Measurements from ENCODE around the gene JUNB. TPM values are rescaled to one million over a fixed set of nuclear protein-coding genes. Genes with fewer than 3 reads are reported as not detected.

Gene JUNB
- total and polyA plus RNA-seq, 2 of the 13 experiments (the other 11 are each of a cell fraction or from before 2014, with no cell fraction given) = 7.7 to 8.2 TPM

DNA sequence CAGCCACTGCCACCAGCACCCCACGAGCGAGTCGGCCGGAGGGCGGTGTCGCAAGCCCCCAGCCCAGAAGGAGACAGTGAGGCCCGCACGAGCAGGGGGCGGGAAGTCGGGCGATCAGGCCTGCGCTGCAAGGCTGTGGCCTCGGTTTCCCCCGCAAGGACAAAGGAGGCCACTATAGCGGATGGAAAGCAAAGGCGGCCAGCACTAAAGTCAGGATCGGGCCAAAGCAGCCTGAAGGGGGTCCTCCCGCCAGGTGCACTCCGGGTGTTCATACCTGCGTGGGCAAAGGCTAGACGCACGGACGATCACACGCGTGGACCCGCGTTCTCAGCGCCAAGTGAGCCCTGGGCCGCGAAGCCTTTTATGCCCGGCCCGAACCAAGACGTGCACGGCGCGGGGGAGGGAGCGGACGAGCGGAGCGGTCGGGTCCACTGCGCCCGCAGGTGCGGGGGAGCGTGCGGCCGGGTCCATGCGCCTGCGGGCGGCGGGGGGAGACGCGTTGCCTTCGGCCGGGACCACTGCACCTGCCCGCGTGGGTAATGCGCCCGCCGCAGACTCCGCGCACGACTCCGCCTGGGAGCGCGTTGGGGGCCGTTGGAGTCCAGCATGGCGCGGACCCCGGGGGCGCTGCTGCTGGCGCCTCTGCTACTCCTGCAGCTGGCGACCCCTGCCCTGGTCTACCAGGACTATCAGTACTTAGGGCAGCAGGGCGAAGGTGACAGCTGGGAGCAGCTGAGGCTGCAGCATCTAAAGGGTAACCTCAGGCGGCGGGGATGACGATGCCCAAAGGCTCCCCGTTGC lies 10.4 kb downstream of the JUNB start, which contains the start of the genes PRDX2 and THSD8 (continued):
- TF ChIP-seq, protein P1, sequence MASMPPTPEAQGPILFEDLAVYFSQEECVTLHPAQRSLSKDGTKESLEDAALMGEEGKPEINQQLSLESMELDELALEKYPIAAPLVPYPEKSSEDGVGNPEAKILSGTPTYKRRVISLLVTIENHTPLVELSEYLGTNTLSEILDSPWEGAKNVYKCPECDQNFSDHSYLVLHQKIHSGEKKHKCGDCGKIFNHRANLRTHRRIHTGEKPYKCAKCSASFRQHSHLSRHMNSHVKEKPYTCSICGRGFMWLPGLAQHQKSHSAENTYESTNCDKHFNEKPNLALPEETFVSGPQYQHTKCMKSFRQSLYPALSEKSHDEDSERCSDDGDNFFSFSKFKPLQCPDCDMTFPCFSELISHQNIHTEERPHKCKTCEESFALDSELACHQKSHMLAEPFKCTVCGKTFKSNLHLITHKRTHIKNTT (CRISPR knock-in tag; IDR thresholded peaks at IDR 0.05) = peak; percentile 85; the same call in 1 of the 2 replicates
- TF ChIP-seq SIX4 (CRISPR knock-in tag; IDR thresholded peaks at IDR 0.05) (peak; percentile 41; the same call in 1 of the 2 replicates), ZNF607 (CRISPR knock-in tag; IDR thresholded peaks at IDR 0.05; ENCODE audit: borderline replicate concordance) (peak; percentile 97; the same call in 1 of the 2 replicates), ZNF207 (IDR thresholded peaks at IDR 0.05; ENCODE audit: borderline replicate concordance) (no peak), FOSL1 (CRISPR knock-in tag; IDR thresholded peaks at IDR 0.05; ENCODE audit: borderline replicate concordance) (no peak), MAFG (CRISPR knock-in tag; IDR thresholded peaks at IDR 0.05) (0 out of 2 replicates have a peak, but pooled peaks have one; percentile 54), CC2D1A (CRISPR knock-in tag; IDR thresholded peaks at IDR 0.05) (peak; percentile 61; the same call in 1 of the 2 replicates), RXRA (CRISPR knock-in tag; IDR thresholded peaks at IDR 0.05) (peak; percentile 55), ZNF598 (CRISPR knock-in tag; IDR thresholded peaks at IDR 0.05; ENCODE audit: borderline replicate concordance) (peak; percentile 72; the same call in 1 of the 2 replicates), ZBTB7A (CRISPR knock-in tag; IDR thresholded peaks at IDR 0.05) (peak; percentile 35), RFXANK (CRISPR knock-in tag; IDR thresholded peaks at IDR 0.05) (peak; percentile 75; the same call in 1 of the 2 replicates), BCL6 (CRISPR knock-in tag; IDR thresholded peaks at IDR 0.05) (peak; percentile 31), ZBTB38 (CRISPR knock-in tag; IDR thresholded peaks at IDR 0.05) (peak; percentile 69), MED1 (CRISPR knock-in tag; IDR thresholded peaks at IDR 0.05) (peak; percentile 73), RFX1 (IDR thresholded peaks at IDR 0.05) (no peak), ZFP82 (CRISPR knock-in tag; IDR thresholded peaks at IDR 0.05; ENCODE audit: borderline replicate concordance) (peak; percentile 95), ZZZ3 (CRISPR knock-in tag; IDR thresholded peaks at IDR 0.05; ENCODE audit: borderline replicate concordance) (no peak), ZNF781 (CRISPR knock-in tag; IDR thresholded peaks at IDR 0.05; ENCODE audit: borderline replicate concordance, not compliant biosample characterization) (peak; percentile 70), CENPX (CRISPR knock-in tag; IDR thresholded peaks at IDR 0.05) (no peak)
- TF ChIP-seq, protein P2, sequence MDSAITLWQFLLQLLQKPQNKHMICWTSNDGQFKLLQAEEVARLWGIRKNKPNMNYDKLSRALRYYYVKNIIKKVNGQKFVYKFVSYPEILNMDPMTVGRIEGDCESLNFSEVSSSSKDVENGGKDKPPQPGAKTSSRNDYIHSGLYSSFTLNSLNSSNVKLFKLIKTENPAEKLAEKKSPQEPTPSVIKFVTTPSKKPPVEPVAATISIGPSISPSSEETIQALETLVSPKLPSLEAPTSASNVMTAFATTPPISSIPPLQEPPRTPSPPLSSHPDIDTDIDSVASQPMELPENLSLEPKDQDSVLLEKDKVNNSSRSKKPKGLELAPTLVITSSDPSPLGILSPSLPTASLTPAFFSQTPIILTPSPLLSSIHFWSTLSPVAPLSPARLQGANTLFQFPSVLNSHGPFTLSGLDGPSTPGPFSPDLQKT (CRISPR knock-in tag; IDR thresholded peaks at IDR 0.05; ENCODE audit: borderline replicate concordance) = peak; percentile 83; the same call in 1 of the 2 replicates
- TF ChIP-seq, protein P3, sequence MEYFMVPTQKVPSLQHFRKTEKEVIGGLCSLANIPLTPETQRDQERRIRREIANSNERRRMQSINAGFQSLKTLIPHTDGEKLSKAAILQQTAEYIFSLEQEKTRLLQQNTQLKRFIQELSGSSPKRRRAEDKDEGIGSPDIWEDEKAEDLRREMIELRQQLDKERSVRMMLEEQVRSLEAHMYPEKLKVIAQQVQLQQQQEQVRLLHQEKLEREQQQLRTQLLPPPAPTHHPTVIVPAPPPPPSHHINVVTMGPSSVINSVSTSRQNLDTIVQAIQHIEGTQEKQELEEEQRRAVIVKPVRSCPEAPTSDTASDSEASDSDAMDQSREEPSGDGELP (IDR thresholded peaks at IDR 0.05; ENCODE audit: borderline replicate concordance, low read depth) = peak; percentile 85
- TF ChIP-seq, protein P4, sequence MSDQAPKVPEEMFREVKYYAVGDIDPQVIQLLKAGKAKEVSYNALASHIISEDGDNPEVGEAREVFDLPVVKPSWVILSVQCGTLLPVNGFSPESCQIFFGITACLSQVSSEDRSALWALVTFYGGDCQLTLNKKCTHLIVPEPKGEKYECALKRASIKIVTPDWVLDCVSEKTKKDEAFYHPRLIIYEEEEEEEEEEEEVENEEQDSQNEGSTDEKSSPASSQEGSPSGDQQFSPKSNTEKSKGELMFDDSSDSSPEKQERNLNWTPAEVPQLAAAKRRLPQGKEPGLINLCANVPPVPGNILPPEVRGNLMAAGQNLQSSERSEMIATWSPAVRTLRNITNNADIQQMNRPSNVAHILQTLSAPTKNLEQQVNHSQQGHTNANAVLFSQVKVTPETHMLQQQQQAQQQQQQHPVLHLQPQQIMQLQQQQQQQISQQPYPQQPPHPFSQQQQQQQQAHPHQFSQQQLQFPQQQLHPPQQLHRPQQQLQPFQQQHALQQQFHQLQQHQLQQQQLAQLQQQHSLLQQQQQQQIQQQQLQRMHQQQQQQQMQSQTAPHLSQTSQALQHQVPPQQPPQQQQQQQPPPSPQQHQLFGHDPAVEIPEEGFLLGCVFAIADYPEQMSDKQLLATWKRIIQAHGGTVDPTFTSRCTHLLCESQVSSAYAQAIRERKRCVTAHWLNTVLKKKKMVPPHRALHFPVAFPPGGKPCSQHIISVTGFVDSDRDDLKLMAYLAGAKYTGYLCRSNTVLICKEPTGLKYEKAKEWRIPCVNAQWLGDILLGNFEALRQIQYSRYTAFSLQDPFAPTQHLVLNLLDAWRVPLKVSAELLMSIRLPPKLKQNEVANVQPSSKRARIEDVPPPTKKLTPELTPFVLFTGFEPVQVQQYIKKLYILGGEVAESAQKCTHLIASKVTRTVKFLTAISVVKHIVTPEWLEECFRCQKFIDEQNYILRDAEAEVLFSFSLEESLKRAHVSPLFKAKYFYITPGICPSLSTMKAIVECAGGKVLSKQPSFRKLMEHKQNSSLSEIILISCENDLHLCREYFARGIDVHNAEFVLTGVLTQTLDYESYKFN (CRISPR knock-in tag; conservative IDR thresholded peaks at IDR 0.05) = peak; percentile 58; the same call in 1 of the 2 replicates

Measured in HepG2 (cell line).